Testis (tissue), 2 donors: Measurements from ENCODE around the gene RGS6.

Source experiments
- CTCF ChIP-seq, 3 experiments: fragments of 450-650 bp in 2 of 3; fragments of 200-600 bp in 1 of 3; sonication (generic) in 1 of 3; IDR thresholded peaks; one replicate each; pipeline ENCODE4 v1.5.1; 2016 to 2019; ENCODE audit warnings: antibody characterized with exemption in 3 of 3, mild to moderate bottlenecking in 2 of 3, moderate library complexity in 1 of 3
- POLR2A ChIP-seq: fragments of 450-650 bp; IDR thresholded peaks from one replicate; pipeline ENCODE4 v1.6.1; 2017; ENCODE audit warnings: antibody characterized with exemption, mild to moderate bottlenecking, moderate library complexity

DNA sequence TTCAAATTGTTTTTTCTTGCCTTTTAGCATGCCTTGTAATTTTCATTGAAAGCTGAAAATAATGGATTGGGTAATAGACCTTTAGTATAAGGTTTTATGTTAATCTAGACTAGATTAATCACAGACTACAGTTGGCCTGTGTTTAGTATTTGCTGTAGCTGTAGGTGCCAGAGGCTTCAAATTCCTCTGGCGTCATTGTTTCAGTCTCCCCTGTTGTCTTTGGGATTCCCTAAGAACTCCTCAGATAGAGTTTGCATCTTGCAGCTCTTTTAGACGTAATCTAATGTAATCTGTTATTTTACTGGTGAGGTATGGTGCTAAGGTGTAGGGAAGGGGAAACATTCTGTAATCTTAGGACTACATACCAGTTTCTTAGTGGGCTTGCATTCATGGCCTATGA lies 113.0 kb downstream of the RGS6 start:
- TF ChIP-seq CTCF (IDR thresholded peaks at IDR 0.05) (no peak), POLR2A (no peak)
